HG03108 (cell line): Measurements from ENCODE around the gene KIF22.
A peak's percentile ranks its signal among the peaks of the same experiment; 100 is the strongest.
"Not testable (repeated sequence)": the region's sequence is repeated elsewhere in the genome, so short reads cannot be mapped to it uniquely, and the experiment has no call there.

Source experiments
- ATAC-seq: cut with Tn5 transposase; IDR thresholded peaks from one replicate; pipeline ENCODE4 v1.9.1; 2021; ENCODE audit warnings: moderate library complexity; ENCODE audit not compliant: unreplicated experiment

KIF22 gene

DNA sequence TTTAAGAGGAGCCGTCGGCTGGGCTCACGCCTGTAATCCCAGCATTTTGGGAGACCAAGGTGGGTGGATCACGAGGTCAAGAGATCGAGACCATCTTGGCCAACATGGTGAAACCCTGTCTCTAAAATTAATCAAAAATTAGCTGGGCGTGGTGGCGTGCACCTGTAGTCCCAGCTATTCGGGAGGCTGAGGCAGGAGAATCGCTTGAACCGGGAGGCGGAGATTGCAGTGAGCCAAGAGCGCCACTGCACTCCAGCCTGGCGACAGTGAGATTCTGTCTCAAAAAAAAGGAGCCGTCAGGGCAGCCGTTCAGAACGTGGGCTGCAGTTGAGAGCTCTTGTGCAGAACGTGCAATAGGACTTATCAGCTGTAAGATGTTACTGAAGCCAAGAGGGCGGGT lies 2.6 kb downstream of the KIF22 start:
- ATAC-seq, result not testable (repeated sequence)

DNA sequence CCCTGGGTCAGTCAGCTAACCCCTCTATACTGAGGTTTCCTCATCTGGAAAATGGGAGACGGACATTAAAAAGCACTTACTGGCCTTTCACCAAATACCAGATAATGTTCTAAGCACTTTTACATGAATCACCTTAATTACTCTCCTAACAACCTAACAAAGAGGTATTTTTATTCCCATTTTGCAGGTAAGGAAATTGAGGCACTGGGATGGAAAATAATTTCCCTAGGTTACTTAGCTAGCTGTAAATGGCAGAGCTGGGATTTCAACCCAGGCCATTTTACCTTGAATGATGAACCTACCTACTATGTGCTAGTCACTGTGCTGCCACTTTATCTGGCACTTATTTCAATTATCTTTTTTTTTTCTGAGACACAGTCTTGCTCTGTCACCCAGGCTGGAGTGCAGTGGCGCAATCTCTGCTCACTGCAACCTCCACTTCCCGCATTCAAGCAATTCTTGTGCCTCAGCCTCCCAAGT lies 3.7 kb downstream of the KIF22 start:
- no peak for ATAC-seq

DNA sequence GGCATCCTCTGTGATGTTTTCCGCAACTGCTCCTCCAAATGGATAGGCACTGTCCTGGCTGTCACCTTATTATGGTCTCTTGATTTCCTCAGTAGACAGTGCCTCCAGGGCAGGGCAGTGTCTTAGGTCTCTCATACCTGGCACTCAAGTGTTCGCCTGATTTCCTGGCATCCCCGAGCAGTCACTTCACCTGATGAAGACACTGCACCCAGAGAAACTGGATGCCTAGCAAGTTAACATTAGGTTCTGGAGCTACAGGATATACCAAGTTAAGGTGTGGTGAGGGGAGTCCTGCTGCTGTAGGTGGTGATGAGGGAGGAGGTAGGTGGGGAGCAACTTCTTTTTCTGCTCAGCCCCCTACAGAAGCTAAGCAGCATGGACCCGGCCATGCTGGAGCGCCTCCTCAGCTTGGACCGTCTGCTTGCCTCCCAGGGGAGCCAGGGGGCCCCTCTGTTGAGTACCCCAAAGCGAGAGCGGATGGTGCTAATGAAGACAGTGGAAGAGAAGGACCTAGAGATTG lies 11.9 kb downstream of the KIF22 start:
- no peak for ATAC-seq

DNA sequence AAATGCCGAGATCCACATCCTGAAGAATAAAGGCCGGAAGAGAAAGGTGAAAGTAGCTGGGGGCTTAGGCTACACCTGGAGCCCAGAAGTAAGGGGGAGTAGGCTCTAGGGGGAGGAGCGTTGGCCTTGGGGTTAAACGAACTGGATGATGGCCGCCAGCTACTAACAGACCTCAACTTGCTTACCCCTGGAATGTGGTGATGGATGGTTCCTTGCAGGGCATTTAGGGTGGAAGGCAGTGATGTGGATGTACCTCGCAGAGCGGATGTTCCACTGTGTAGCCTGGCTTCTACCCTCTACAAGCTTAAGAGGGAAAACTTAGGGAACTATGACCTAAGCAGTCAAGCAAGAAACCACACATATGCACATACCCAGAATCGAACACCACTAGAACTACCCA lies 13.5 kb downstream of the KIF22 start:
- ATAC-seq, result no peak

DNA sequence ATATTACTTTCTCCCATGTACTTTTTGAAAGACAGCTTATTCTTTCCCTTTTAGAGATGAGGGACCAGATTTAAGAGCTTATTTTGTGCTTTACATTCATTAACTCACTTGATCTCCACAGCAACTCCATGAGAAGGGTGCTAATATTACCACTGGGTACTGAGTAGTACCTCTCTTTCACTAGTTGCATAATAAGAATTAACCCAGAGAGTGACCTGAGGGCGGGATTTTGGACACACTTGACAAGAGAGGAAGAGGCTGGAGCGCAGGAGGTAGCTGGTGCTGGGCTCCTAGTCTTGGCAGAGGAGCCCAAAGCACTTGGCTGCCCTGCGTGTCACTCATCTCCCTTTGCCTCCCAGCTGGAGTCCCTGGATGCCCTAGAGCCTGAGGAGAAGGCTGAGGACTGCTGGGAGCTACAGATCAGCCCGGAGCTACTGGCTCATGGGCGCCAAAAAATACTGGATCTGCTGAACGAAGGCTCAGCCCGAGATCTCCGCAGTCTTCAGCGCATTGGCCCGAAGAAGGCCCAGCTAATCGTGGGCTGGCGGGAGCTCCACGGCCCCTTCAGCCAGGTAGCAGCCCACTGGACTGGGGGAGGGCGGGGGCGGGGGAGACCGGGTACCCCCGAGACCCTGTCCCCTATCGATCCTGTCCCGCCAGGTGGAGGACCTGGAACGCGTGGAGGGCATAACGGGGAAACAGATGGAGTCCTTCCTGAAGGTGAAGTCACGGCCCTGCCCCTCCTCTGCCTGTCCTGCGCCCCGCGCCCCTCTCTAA lies 14.1 kb downstream of the KIF22 start:
- ATAC-seq, result peak; percentile 3

DNA sequence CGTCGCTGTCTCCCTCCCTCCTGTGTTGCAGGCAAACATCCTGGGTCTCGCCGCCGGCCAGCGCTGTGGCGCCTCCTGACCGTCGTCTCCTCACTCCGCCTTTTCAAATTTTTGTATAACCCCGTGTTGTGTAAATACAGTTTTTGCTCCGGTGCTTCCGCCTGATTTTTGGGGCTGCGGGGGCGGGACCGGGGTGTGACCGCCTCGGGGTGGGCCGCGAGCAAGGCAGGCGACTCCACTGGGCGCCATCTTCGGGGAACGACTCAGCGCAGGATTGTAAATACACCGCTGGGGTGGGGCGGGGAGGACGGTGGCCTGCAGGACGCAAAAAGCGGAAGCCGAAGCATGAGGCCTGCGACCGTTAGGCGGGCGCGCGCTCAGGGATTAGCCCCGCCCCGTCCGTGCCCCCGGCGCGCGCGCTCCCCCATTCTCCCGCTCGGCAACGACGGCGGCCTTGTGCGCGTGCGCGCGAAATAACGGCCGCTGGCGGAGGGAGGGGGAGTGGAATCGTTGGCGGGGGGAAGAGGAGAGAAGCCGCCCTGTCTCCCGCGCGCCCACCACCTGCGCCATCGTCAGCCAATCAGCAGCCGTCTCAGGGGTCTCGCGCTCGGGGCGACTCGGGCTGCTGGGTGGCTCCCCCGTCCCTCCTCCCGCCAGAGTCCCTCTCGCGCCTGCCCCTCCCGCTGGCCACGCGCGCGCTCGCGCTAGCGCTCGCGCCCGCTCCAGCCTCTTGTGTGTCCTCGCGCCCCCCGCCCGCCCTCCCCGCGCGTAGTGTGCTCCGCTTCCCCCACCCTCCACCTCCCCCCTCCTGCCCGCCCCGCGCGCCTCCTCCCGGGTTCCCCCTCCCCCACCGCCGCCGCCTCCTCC lies 14.9 kb downstream of the KIF22 start:
- peak; percentile 44 for ATAC-seq

DNA sequence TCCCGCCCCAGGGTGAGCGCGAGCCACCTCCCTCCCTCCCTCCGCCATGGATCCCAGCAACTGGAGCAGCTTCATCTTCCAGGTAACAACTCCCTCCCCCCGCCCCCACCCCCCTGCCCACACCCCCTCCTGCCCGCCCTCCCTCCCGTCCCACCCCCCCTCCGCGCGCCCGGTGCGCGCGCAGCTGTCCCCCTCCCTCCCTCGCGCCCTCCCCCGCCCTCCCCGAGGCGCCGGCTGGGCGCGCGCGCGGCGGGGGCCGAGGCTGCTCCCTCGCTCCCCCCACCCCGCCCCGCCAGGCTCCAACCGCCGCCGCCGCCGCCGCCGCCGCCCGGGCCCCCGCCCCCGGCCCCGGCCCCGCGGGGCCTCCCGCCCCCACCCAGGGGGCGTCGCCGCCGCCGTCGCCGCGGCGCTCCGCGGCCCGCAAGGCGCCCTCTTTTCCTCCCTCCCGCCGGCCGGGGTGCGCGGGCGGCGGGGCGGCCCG lies 15.6 kb downstream of the KIF22 start, which contains the start of gene MAZ:
MAZ (plus strand) TSS at position 431 of the 481 bp plus-strand sequence. CDS start 173 bp downstream, outside the sequence.
- ATAC-seq, result no peak

DNA sequence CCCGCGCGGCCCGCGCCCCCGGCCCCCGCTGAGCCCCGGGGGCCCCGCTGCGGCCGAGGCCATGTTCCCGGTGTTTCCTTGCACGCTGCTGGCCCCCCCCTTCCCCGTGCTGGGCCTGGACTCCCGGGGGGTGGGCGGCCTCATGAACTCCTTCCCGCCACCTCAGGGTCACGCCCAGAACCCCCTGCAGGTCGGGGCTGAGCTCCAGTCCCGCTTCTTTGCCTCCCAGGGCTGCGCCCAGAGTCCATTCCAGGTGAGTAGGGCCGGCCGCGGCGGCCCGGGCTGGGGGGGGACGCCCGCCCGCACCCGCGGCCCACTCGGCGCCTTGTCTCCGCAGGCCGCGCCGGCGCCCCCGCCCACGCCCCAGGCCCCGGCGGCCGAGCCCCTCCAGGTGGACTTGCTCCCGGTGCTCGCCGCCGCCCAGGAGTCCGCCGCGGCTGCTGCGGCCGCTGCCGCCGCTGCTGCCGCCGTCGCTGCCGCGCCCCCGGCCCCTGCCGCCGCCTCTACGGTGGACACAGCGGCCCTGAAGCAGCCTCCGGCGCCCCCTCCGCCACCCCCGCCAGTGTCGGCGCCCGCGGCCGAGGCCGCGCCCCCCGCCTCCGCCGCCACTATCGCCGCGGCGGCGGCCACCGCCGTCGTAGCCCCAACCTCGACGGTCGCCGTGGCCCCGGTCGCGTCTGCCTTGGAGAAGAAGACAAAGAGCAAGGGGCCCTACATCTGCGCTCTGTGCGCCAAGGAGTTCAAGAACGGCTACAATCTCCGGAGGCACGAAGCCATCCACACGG lies 16.3 kb downstream of the KIF22 start:
- no peak for ATAC-seq

DNA sequence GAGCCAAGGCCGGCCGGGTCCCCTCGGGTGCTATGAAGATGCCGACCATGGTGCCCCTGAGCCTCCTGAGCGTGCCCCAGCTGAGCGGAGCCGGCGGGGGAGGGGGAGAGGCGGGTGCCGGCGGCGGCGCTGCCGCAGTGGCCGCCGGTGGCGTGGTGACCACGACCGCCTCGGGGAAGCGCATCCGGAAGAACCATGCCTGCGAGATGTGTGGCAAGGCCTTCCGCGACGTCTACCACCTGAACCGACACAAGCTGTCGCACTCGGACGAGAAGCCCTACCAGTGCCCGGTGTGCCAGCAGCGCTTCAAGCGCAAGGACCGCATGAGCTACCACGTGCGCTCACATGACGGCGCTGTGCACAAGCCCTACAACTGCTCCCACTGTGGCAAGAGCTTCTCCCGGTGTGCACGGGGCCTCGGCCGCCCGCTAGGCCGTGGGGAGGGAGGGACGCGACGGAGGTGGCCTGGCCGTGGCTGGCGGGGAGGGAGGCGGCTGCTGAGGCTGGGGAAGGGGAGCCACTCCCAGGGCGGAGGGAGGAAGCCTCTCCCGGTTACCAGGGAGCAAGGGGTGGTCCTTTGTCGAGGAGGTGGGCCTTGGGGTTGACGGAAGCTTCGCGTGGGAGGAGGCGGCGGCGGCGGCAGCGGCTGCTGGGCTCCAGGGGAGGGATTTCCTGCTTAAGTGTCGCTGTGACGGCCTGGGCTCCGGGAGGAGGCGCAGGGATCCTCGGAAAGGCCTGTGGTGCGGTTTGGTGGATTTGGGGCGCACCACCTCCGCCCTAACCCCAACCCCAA lies 17.1 kb downstream of the KIF22 start:
- no peak for ATAC-seq

DNA sequence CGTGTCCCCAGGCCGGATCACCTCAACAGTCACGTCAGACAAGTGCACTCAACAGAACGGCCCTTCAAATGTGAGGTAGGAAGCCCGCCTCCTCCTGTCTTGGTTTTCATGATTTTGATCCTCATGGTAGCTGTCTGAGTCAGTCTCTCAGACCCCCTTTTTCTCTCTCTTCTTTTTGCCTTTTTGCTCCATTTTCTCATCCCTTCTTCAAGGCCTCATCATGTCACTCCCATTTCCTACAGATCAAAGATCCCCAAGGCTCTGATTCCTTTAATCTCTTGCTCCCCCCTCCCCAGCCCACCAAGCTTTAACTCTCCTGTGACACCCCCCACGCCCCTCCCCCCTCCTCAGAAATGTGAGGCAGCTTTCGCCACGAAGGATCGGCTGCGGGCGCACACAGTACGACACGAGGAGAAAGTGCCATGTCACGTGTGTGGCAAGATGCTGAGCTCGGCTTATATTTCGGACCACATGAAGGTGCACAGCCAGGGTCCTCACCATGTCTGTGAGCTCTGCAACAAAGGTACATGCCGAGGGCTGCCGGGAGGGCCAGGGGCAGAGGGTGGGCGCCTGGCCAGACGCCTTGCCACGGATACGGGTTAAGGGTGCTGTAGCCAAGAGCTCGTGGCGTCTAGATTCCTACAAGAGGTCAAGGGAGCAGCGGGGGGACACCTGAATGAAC lies 17.8 kb downstream of the KIF22 start:
- no peak for ATAC-seq

DNA sequence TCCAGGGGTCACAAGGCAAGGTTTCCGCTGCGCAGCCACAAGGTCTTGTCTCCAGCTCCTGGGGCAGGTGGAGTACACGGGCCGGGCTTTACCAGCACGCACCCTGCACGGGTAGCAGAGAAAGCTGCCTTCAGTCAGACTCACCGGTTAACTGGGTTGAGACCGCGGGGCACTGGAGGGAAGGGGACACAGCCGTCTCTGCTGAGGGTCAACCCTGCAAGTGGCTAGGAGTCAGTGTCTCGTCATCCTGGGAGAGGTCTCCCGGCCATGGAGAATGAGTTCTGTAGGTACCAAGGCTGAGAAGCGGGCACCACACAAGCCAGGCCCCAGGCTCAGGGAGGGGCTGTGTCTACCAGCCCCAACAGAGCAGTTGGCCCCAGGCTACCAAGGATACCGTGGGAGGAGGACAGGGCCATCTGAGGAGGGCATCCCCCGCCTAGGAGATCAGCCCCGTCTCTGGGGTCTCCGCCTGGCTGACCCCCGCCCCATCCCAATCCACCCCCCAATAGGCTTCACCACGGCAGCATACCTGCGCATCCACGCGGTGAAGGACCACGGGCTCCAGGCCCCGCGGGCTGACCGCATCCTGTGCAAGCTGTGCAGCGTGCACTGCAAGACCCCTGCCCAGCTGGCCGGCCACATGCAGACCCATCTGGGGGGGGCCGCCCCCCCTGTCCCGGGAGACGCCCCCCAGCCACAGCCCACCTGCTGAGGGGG lies 18.6 kb downstream of the KIF22 start:
- ATAC-seq, result no peak

DNA sequence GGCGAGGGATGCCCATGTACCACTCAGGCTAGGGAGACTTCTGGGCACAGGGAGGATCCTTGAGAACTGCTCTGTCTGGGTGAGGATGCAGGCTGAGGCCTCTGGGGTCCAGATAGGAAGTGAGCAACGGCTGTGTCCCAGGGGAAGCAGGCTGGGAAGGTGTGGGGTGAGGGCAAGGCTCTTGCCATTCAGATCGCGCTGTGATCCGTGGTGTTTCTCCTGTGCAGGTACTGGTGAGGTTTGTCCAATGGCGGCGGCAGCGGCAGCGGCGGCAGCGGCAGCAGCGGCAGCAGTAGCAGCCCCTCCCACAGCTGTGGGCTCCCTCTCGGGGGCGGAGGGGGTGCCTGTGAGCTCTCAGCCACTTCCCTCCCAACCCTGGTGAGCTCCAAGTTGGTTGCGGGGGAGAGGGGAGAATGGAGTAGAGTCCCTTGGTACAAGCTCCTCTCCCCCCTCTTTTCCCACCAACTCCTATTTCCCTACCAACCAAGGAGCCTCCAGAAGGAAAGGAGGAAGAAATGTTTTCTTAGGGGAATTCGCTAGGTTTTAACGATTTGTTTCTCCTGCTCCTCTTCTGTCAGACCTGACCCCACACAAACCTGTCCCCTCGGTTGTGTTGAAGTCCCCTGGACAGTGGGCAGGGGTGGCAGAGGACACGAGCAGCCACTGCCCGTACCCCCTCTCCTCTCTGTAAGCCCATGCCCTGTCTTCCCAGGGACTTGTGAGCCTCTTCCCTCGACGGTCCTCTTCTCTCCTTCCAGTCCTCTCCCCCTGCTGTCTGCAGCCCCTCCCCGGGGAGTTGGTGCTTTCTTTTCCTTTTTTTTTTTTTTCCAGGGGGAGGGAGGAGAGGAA lies 19.5 kb downstream of the KIF22 start:
- no peak for ATAC-seq

DNA sequence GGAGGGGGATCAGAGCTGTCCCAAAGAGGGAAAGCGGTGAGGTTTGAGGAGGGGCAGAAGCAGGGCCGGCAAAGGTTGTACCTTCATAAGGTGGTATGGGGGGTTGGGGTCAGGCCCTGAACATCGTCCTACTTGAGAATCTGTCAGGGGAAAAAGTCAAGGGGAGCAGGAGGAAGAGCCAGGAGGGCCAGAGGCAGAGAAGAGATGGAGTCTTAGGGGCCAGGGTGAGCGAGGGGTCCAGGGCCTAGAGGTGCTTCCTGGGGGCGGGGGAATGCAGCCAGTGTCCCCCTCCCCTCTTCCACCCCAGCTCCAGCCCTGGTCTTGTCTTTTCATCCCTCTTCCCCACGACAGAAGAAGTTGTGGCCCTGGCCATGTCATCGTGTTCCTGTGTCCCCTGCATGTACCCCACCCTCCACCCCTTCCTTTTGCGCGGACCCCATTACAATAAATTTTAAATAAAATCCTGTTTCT lies 20.2 kb downstream of the KIF22 start:
- no peak for ATAC-seq

DNA sequence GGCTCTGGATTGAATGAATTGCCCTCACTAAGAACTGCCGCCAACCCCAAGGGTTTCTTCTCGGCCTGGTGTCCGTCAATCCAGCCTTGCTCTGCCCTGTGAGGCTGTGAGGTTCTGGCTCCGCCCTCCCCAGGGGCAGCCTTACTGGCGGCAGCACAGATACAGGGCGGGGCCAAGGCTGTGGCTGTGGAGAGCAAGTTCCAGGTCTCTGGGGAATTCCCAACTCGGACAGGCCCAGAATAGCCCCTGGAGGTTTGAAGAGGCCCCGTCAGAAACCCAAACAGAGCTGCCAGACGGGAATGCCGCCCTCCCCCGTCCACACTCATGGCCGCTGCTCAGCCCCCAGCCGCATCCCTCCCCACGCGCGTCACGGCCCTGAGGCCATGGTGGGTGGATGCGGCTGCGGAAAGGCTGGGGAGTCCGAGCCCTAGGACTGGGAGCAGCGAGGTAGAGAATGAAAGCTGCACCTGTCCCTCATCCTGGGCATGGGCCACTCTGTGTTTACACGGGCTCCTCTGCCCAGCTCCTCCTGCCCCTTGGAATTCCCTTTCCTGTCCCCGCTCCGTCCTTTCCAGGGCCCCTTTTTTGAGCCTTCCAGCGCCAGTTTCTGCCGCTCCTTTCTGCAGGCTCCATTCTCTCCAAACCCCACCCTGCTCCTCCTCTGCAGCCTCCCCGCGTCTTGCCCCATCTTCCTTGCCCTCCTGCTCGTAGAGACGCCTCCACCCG lies 20.8 kb downstream of the KIF22 start:
- ATAC-seq, result peak; percentile 39

DNA sequence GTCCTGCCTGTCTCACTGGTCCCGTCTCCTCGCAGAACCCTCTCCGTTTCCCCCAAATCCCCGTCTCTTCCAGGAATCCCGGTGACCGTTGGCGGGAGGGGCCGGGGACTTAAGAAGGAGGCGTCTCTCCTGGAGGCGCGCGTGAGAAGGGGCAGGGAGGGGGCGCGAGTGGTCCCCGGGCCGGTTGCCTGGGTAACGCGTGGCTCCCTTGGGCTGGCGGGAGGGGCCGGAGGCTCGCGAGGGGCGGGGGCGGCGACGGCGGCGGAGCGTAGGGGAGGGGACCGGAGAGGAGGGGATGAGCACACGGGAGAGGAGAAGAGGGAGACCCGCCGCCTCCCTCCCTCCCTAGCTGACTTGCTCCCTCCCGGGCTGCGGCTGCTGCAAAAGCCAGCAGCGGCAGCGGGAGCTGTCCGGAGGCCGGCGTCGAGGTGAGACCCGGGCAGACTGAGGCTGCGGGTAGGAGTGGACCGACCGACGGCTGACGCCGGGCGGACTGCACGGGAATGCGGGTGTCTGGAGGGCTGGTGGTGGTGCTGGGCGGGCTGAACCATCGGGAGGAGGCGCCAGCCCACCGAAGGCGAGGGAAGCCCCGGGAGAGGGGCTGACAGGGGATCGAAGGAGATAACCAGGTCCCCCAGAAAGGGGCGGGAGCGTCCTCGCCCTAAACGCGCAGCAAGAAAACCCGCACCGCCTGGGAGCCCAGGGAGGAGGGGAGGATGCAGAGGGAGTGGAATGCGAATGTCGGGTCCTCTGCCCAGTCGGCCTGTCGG lies 21.5 kb downstream of the KIF22 start, which contains the start of gene PRRT2:
PRRT2 (plus strand) TSS at position 298 of the 770 bp plus-strand sequence. CDS start 862 bp downstream, outside the sequence.
- ATAC-seq, result no peak
